ENCODE results near the gene DPYD.

The DPYD gene

GRCh38 chr1:97423403-97423802 is 497.4 kb downstream of the DPYD start:
- DNase-seq (ENCODE audit: insufficient read length, low spot score) (no peak), FAIRE-seq (no peak)
- no peak for TF ChIP-seq SPI1 (IDR thresholded peaks at IDR 0.05; ENCODE audit: low read depth, low read length)
- no peak for TF ChIP-seq POU2F2 (IDR thresholded peaks at IDR 0.05; ENCODE audit: low read depth, low read length)
- TF ChIP-seq POLR2AphosphoS5 (IDR thresholded peaks at IDR 0.05; ENCODE audit: low read depth, low read length) = no peak
- no peak for TF ChIP-seq TAF1 (IDR thresholded peaks at IDR 0.05; ENCODE audit: low read depth, low read length)
- no peak for TF ChIP-seq POLR2A (IDR thresholded peaks at IDR 0.05; ENCODE audit: low read depth, low read length)
- no peak for TF ChIP-seq PAX5 (IDR thresholded peaks at IDR 0.05; ENCODE audit: insufficient read depth, low read length, severe bottlenecking)

GRCh38 chr1:97417661-97418060 is 503.2 kb downstream of the DPYD start:
- DNase-seq (ENCODE audit: insufficient read length, low spot score) (no peak), FAIRE-seq (no peak)
- TF ChIP-seq POU2F2 (IDR thresholded peaks at IDR 0.05; ENCODE audit: low read depth, low read length) (no peak), POLR2A (IDR thresholded peaks at IDR 0.05; ENCODE audit: low read depth, low read length) (no peak), SPI1 (IDR thresholded peaks at IDR 0.05; ENCODE audit: low read depth, low read length) (no peak), PAX5 (IDR thresholded peaks at IDR 0.05; ENCODE audit: insufficient read depth, low read length, severe bottlenecking) (no peak), TAF1 (IDR thresholded peaks at IDR 0.05; ENCODE audit: low read depth, low read length) (no peak), POLR2AphosphoS5 (IDR thresholded peaks at IDR 0.05; ENCODE audit: low read depth, low read length) (no peak)

- TF ChIP-seq POLR2A (IDR thresholded peaks at IDR 0.05; ENCODE audit: low read depth, low read length) (no peak), POLR2AphosphoS5 (IDR thresholded peaks at IDR 0.05; ENCODE audit: low read depth, low read length) (no peak), SPI1 (IDR thresholded peaks at IDR 0.05; ENCODE audit: low read depth, low read length) (no peak), POU2F2 (IDR thresholded peaks at IDR 0.05; ENCODE audit: low read depth, low read length) (no peak), PAX5 (IDR thresholded peaks at IDR 0.05; ENCODE audit: insufficient read depth, low read length, severe bottlenecking) (no peak), TAF1 (IDR thresholded peaks at IDR 0.05; ENCODE audit: low read depth, low read length) (no peak)
- DNase-seq (ENCODE audit: insufficient read length, low spot score) (no peak), FAIRE-seq (no peak)
Measured at GRCh38 chr1:97414682-97415312, 506.0 kb downstream of the DPYD start.

GRCh38 chr1:97412737-97413136 is 508.1 kb downstream of the DPYD start:
- DNase-seq (ENCODE audit: insufficient read length, low spot score) (no peak), FAIRE-seq (no peak)
- TF ChIP-seq POLR2AphosphoS5 (IDR thresholded peaks at IDR 0.05; ENCODE audit: low read depth, low read length) = no peak

- DNase-seq (ENCODE audit: insufficient read length, low spot score) = no peak
- no peak for FAIRE-seq
- TF ChIP-seq PAX5 (IDR thresholded peaks at IDR 0.05; ENCODE audit: insufficient read depth, low read length, severe bottlenecking) = no peak
- no peak for TF ChIP-seq POLR2AphosphoS5 (IDR thresholded peaks at IDR 0.05; ENCODE audit: low read depth, low read length)
- TF ChIP-seq POU2F2 (IDR thresholded peaks at IDR 0.05; ENCODE audit: low read depth, low read length) = no peak
- no peak for TF ChIP-seq POLR2A (IDR thresholded peaks at IDR 0.05; ENCODE audit: low read depth, low read length)
- no peak for TF ChIP-seq TAF1 (IDR thresholded peaks at IDR 0.05; ENCODE audit: low read depth, low read length)
- no peak for TF ChIP-seq SPI1 (IDR thresholded peaks at IDR 0.05; ENCODE audit: low read depth, low read length)
Measured at GRCh38 chr1:97412166-97412565, 508.7 kb downstream of the DPYD start.

- FAIRE-seq (no peak), DNase-seq (ENCODE audit: insufficient read length, low spot score) (no peak)
- TF ChIP-seq POLR2AphosphoS5 (IDR thresholded peaks at IDR 0.05; ENCODE audit: low read depth, low read length) = no peak
- TF ChIP-seq PAX5 (IDR thresholded peaks at IDR 0.05; ENCODE audit: insufficient read depth, low read length, severe bottlenecking) = no peak
Measured at GRCh38 chr1:97396463-97396862, 524.4 kb downstream of the DPYD start.

- no peak for FAIRE-seq
- no peak for TF ChIP-seq TAF1 (IDR thresholded peaks at IDR 0.05; ENCODE audit: low read depth, low read length)
- no peak for TF ChIP-seq POLR2A (IDR thresholded peaks at IDR 0.05; ENCODE audit: low read depth, low read length)
- no peak for TF ChIP-seq SPI1 (IDR thresholded peaks at IDR 0.05; ENCODE audit: low read depth, low read length)
- TF ChIP-seq PAX5 (IDR thresholded peaks at IDR 0.05; ENCODE audit: insufficient read depth, low read length, severe bottlenecking) = no peak
- TF ChIP-seq POLR2AphosphoS5 (IDR thresholded peaks at IDR 0.05; ENCODE audit: low read depth, low read length) = no peak
- no peak for TF ChIP-seq POU2F2 (IDR thresholded peaks at IDR 0.05; ENCODE audit: low read depth, low read length)
- DNase-seq (ENCODE audit: insufficient read length, low spot score) = no peak
Measured at GRCh38 chr1:97392701-97393100, 528.1 kb downstream of the DPYD start.

- FAIRE-seq (no peak), DNase-seq (ENCODE audit: insufficient read length, low spot score) (no peak)
- TF ChIP-seq POU2F2 (IDR thresholded peaks at IDR 0.05; ENCODE audit: low read depth, low read length) (no peak), TAF1 (IDR thresholded peaks at IDR 0.05; ENCODE audit: low read depth, low read length) (no peak), PAX5 (IDR thresholded peaks at IDR 0.05; ENCODE audit: insufficient read depth, low read length, severe bottlenecking) (no peak), SPI1 (IDR thresholded peaks at IDR 0.05; ENCODE audit: low read depth, low read length) (no peak), POLR2AphosphoS5 (IDR thresholded peaks at IDR 0.05; ENCODE audit: low read depth, low read length) (no peak), POLR2A (IDR thresholded peaks at IDR 0.05; ENCODE audit: low read depth, low read length) (no peak)
Measured at GRCh38 chr1:97385536-97386277, 535.1 kb downstream of the DPYD start.

- no peak for DNase-seq (ENCODE audit: insufficient read length, low spot score)
- FAIRE-seq = no peak
- TF ChIP-seq PAX5 (IDR thresholded peaks at IDR 0.05; ENCODE audit: insufficient read depth, low read length, severe bottlenecking) = no peak
- TF ChIP-seq SPI1 (IDR thresholded peaks at IDR 0.05; ENCODE audit: low read depth, low read length) = no peak
- TF ChIP-seq POLR2AphosphoS5 (IDR thresholded peaks at IDR 0.05; ENCODE audit: low read depth, low read length) = no peak
Measured at GRCh38 chr1:97384294-97384968, 536.4 kb downstream of the DPYD start.

- TF ChIP-seq TAF1 (IDR thresholded peaks at IDR 0.05; ENCODE audit: low read depth, low read length) = no peak
- no peak for TF ChIP-seq POLR2AphosphoS5 (IDR thresholded peaks at IDR 0.05; ENCODE audit: low read depth, low read length)
- TF ChIP-seq POLR2A (IDR thresholded peaks at IDR 0.05; ENCODE audit: low read depth, low read length) = no peak
- TF ChIP-seq POU2F2 (IDR thresholded peaks at IDR 0.05; ENCODE audit: low read depth, low read length) = no peak
- TF ChIP-seq PAX5 (IDR thresholded peaks at IDR 0.05; ENCODE audit: insufficient read depth, low read length, severe bottlenecking) = no peak
- TF ChIP-seq SPI1 (IDR thresholded peaks at IDR 0.05; ENCODE audit: low read depth, low read length) = no peak
- FAIRE-seq = no peak
Measured at GRCh38 chr1:97383797-97384196, 537.0 kb downstream of the DPYD start.

More at GRCh38 chr1:97383797-97384196, 537.0 kb downstream of the DPYD start:
- no peak for DNase-seq (ENCODE audit: insufficient read length, low spot score)
